RWPE1 (cell line): Measurements from ENCODE around the gene CEP83.
"Not testable (repeated sequence)": the region's sequence is repeated elsewhere in the genome, so short reads cannot be mapped to it uniquely, and the experiment has no call there.

Experiments used
- CTCF ChIA-PET: fragments of 350-600 bp; sonication (Branson Sonifier 250); formaldehyde crosslinking; extraction: SDS; loops from one replicate; lab custom pipeline; 2021; lab: Yijun Ruan, JAX
- POLR2A ChIA-PET: fragments of 400-600 bp; formaldehyde crosslinking; extraction: SDS; loops from one replicate; lab custom pipeline; 2020; ENCODE audit warnings: antibody characterized with exemption; ENCODE audit not compliant: low non-redundant PET; lab: Yijun Ruan, JAX
- DNase-seq: peaks from one replicate; pipeline ENCODE4 v3.0.0; 2012; ENCODE audit warnings: low spot score
- H3K27ac ChIP-seq: fragments of 450-650 bp; 2 replicates; pipeline ENCODE4 v1.5.1; 2017
- CTCF ChIP-seq: fragments of 450-650 bp; conservative IDR thresholded peaks from 2 replicates; pipeline ENCODE4 v1.5.1; 2017; ENCODE audit warnings: low read depth, mild to moderate bottlenecking

The CEP83 gene

GRCh38 chr12:94415066-94415465 is 44.6 kb downstream of the CEP83 start:
- CTCF ChIA-PET: no interaction called here
- H3K27ac ChIP-seq: no peak overlapping the region
- no peak for DNase-seq

GRCh38 chr12:94405413-94406116 is 54.1 kb downstream of the CEP83 start:
- DNase-seq: no peak
- no peak overlapping the region for H3K27ac ChIP-seq
- POLR2A ChIA-PET: no interaction called here
- CTCF ChIA-PET: no interaction called here
- no peak for TF ChIP-seq CTCF

More at GRCh38 chr12:94415066-94415465, 44.6 kb downstream of the CEP83 start:
- no peak for TF ChIP-seq CTCF
- POLR2A ChIA-PET: no interaction called here

GRCh38 chr12:94404854-94405253 is 54.8 kb downstream of the CEP83 start:
- H3K27ac ChIP-seq: no peak overlapping the region
- DNase-seq: no peak
- POLR2A ChIA-PET: no interaction called here
- TF ChIP-seq CTCF: no peak
- CTCF ChIA-PET: no interaction called here

GRCh38 chr12:94401326-94401725 is 58.3 kb downstream of the CEP83 start:
- no peak overlapping the region for H3K27ac ChIP-seq
- no peak for TF ChIP-seq CTCF
- DNase-seq: no peak
- ChIA-PET CTCF (no interaction called here), POLR2A (no interaction called here)

DNA sequence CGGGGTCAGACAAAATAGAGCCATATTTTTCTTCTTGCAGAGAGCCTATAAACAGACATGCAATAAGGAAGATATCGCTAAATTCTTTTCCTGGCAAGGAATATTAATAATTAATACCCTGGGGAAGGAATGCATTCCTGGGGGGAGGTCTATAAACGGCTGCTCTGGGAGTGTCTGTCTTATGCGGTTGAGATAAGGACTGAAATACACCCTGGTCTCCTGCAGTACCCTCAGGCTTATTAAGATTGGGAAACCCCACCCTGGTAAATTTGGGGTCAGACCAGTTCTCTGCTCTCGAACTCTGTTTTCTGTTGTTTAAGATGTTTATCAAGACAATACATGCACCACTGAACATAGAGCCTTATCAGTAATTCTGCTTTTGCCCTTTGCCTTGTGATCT is 61.0 kb downstream of the CEP83 start:
- DNase-seq, H3K27ac ChIP-seq, CTCF ChIA-PET, POLR2A ChIA-PET: not testable (repeated sequence)

DNA sequence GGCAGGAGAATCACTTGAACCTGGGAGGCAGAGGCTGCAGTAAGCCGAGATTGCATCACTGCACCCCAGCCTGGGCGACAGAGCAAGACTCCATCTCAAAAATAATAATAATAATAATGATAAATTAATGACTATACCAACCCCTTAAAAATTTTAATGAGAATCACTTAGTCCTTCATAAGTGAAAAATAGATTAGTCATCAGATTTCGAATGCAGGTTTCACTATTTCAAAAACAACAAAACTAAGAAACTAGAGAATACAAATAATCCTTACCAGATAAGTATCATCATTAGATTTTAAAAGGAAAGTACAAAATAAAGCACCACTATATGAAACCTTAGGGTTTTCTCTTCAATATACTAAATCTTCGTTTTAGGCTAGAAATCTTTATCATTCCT is 62.3 kb downstream of the CEP83 start:
- no peak for TF ChIP-seq CTCF
- no peak for DNase-seq
- H3K27ac ChIP-seq: no peak overlapping the region
- ChIA-PET CTCF (no interaction called here), POLR2A (no interaction called here)

GRCh38 chr12:94396014-94396413 is 63.7 kb downstream of the CEP83 start:
- POLR2A ChIA-PET, CTCF ChIA-PET, DNase-seq, H3K27ac ChIP-seq: not testable (repeated sequence)
